GM21528 (cell line): ENCODE measurements around the gene CRYAB.
"Not testable (repeated sequence)": the region's sequence is repeated elsewhere in the genome, so short reads cannot be mapped to it uniquely, and the experiment has no call there.

ENCODE experiments used
- ATAC-seq: cut with Tn5 transposase; IDR thresholded peaks from one replicate; pipeline ENCODE4 v1.9.1; 2021; ENCODE audit warnings: mild to moderate bottlenecking, moderate library complexity; ENCODE audit not compliant: unreplicated experiment, low FRiP score

The CRYAB gene

GRCh38 chr11:111934306-111934705 lies 22.7 kb upstream of the CRYAB start:
- ATAC-seq, result no peak

- ATAC-seq, result no peak
Measured at GRCh38 chr11:111933872-111934271, 22.3 kb upstream of the CRYAB start.

- not testable (repeated sequence) for ATAC-seq
Measured at GRCh38 chr11:111933176-111933575, 21.6 kb upstream of the CRYAB start.

GRCh38 chr11:111932611-111932950 lies 21.0 kb upstream of the CRYAB start:
- ATAC-seq, result no peak

GRCh38 chr11:111930472-111930871 lies 18.9 kb upstream of the CRYAB start:
- no peak for ATAC-seq

GRCh38 chr11:111926505-111927391 lies 15.2 kb upstream of the CRYAB start:
- ATAC-seq, result peak; percentile 94

GRCh38 chr11:111925953-111926352 lies 14.4 kb upstream of the CRYAB start:
- ATAC-seq, result no peak

GRCh38 chr11:111923951-111924350 lies 12.4 kb upstream of the CRYAB start:
- no peak for ATAC-seq

GRCh38 chr11:111923351-111923788 lies 11.8 kb upstream of the CRYAB start:
- ATAC-seq, result no peak

GRCh38 chr11:111922803-111923202 lies 11.2 kb upstream of the CRYAB start:
- ATAC-seq, result no peak

- no peak for ATAC-seq
Measured at GRCh38 chr11:111921541-111922230, 10.1 kb upstream of the CRYAB start.

GRCh38 chr11:111920908-111921307 lies 9.3 kb upstream of the CRYAB start:
- ATAC-seq, result no peak

- no peak for ATAC-seq
Measured at GRCh38 chr11:111918390-111919256, 7.1 kb upstream of the CRYAB start, which contains the start of gene C11orf52. TSS of gene C11orf52 (plus strand) at chr11:111918913. CDS start at chr11:111918973, 60 bp downstream.

- ATAC-seq, result no peak
Measured at GRCh38 chr11:111917788-111918187, 6.2 kb upstream of the CRYAB start.

GRCh38 chr11:111917312-111917711 lies 5.7 kb upstream of the CRYAB start:
- ATAC-seq, result no peak

- ATAC-seq, result no peak
Measured at GRCh38 chr11:111916768-111917167, 5.2 kb upstream of the CRYAB start.

- ATAC-seq, result no peak
Measured at GRCh38 chr11:111913997-111914396, 2.4 kb upstream of the CRYAB start.

- no peak for ATAC-seq
Measured at GRCh38 chr11:111913031-111913861, 1.7 kb upstream of the CRYAB start.

- no peak for ATAC-seq
Measured at GRCh38 chr11:111912535-111912934, 965 bp upstream of the CRYAB start, which contains the start of gene HSPB2. TSS of gene HSPB2 (plus strand) at chr11:111912734. CDS start at chr11:111912830, 96 bp downstream.
